HepG2 (cell line): Measurements from ENCODE around the gene LYSMD3. TPM values are rescaled to one million over a fixed set of nuclear protein-coding genes. Genes with fewer than 3 reads are reported as not detected.
A peak's percentile ranks its signal among the peaks of the same experiment; 100 is the strongest.

Experiments
- CEBPZ ChIP-seq: IDR thresholded peaks from 2 replicates; pipeline ENCODE4 v1.6.1; 2012; ENCODE audit warnings: low read length, improper control_type of control experiment
- CHCHD3 ChIP-seq: sonication (generic); formaldehyde crosslinking; IDR thresholded peaks from 2 replicates; pipeline ENCODE4 v1.8.0; 2022; ENCODE audit warnings: mild to moderate bottlenecking, missing genetic modification reagents, moderate library complexity
- E2F1 ChIP-seq: sonication (generic); formaldehyde crosslinking; IDR thresholded peaks from 2 replicates; pipeline ENCODE4 v1.5.0; 2020; ENCODE audit warnings: missing genetic modification reagents
- EP300 ChIP-seq, 3 experiments: sonication (generic) in 1 of 3; formaldehyde crosslinking in 1 of 3; IDR thresholded peaks; 2 replicates each; pipeline versions ENCODE4 v1.5.1 to v1.6.1; 2011 to 2020; ENCODE audit warnings: low read depth in 2 of 3, low read length in 2 of 3, borderline replicate concordance in 1 of 3, improper control_type of control experiment in 1 of 3, mild to moderate bottlenecking in 1 of 3, missing genetic modification reagents in 1 of 3, moderate library complexity in 1 of 3
- HCFC1 ChIP-seq: fragments of 150-350 bp; IDR thresholded peaks from 2 replicates; pipeline ENCODE4 v1.6.1; 2014; ENCODE audit warnings: low read depth, low read length
- HDAC1 ChIP-seq: sonication (generic); formaldehyde crosslinking; IDR thresholded peaks from 2 replicates; pipeline ENCODE4 v1.5.1; 2020; ENCODE audit warnings: mild to moderate bottlenecking, missing genetic modification reagents
- HDAC2 ChIP-seq: sonication (generic); formaldehyde crosslinking; IDR thresholded peaks from 2 replicates; pipeline ENCODE4 v1.4.0; 2020; ENCODE audit warnings: missing genetic modification reagents
- HES4 ChIP-seq: sonication (generic); formaldehyde crosslinking; IDR thresholded peaks from 2 replicates; pipeline ENCODE4 v1.9.0; 2021; ENCODE audit warnings: mild to moderate bottlenecking, missing genetic modification reagents, borderline replicate concordance
- POLR2AphosphoS2 ChIP-seq: IDR thresholded peaks from 2 replicates; pipeline ENCODE4 v1.6.1; 2011; ENCODE audit warnings: low read depth, low read length, improper control_type of control experiment
- ZBTB49 ChIP-seq: sonication (generic); formaldehyde crosslinking; IDR thresholded peaks from 2 replicates; pipeline ENCODE4 v1.4.0; 2020; ENCODE audit warnings: missing genetic modification reagents, borderline replicate concordance
- ZHX1 ChIP-seq: sonication (generic); formaldehyde crosslinking; IDR thresholded peaks from 2 replicates; pipeline ENCODE4 v1.8.1; 2022; ENCODE audit warnings: low read depth, mild to moderate bottlenecking, missing genetic modification reagents
- ZNF251 ChIP-seq: sonication (generic); formaldehyde crosslinking; IDR thresholded peaks from 2 replicates; pipeline ENCODE4 v1.9.0; 2021; ENCODE audit warnings: mild to moderate bottlenecking, missing genetic modification reagents
- ZNF530 ChIP-seq: sonication (generic); formaldehyde crosslinking; IDR thresholded peaks from 2 replicates; pipeline ENCODE4 v1.5.0; 2020; ENCODE audit warnings: low read depth, mild to moderate bottlenecking, missing genetic modification reagents
- ZUFSP ChIP-seq: sonication (generic); formaldehyde crosslinking; IDR thresholded peaks from 2 replicates; pipeline ENCODE4 v1.9.0; 2021; ENCODE audit warnings: missing genetic modification reagents, mild to moderate bottlenecking, borderline replicate concordance
- polyA plus RNA-seq, 8 experiments: library from polyadenylated mRNA; depleted of rRNA in 3 of 8; stranded (reverse) in 7 of 8; unstranded in 1 of 8; fragments of >200 nt; fragmentation: Illumina TruSeq in 4 of 8; extraction: Trizol in 4 of 8; gene quantifications; 2 replicates each; pipeline versions ENCODE4 v1.2.1 to v1.2.3, GENCODE V29; 2011 to 2016; ENCODE audit warnings: low read depth in 4 of 8, missing spikeins in 1 of 8, mixed read lengths in 1 of 8; ENCODE audit not compliant: insufficient read depth in 1 of 8
- total RNA-seq, 5 experiments: library from RNA; depleted of rRNA; stranded (reverse); fragments of >200 nt; fragmentation: Illumina TruSeq; extraction: Trizol; gene quantifications; 2 replicates each; pipeline ENCODE4 v1.2.3, GENCODE V29; 2016; ENCODE audit warnings: low read depth in 1 of 5

The LYSMD3 gene
- total and polyA plus RNA-seq, 2 of the 13 experiments (the other 11 are each of a cell fraction or from before 2014, with no cell fraction given): 9.1 to 13.8 TPM

- TF ChIP-seq CEBPZ (no peak), ZBTB49 (no peak), E2F1 (CRISPR knock-in tag) (no peak), ZNF530 (no peak), POLR2AphosphoS2 (no peak), EP300 (IDR thresholded peaks at IDR 0.05; ENCODE audit: low read depth in 2 of 2, low read length in 2 of 2) (no peak; a peak in 1 of 4 replicates), EP300 (CRISPR knock-in tag; IDR thresholded peaks at IDR 0.05; ENCODE audit: borderline replicate concordance) (no peak; the same call in 1 of the 2 replicates), CHCHD3 (CRISPR knock-in tag) (0 out of 2 replicates have a peak, but pooled peaks have one; percentile 40), HCFC1 (no peak), HDAC2 (CRISPR knock-in tag) (no peak), ZNF251 (CRISPR knock-in tag) (no peak), HES4 (no peak; the same call in 1 of the 2 replicates), ZHX1 (CRISPR knock-in tag) (peak; percentile 71; the same call in 1 of the 2 replicates), HDAC1 (peak; percentile 78), ZUFSP (CRISPR knock-in tag) (no peak)
Observed at GRCh38 chr5:90529194-90529938, at the start of gene LYSMD3 (continued).
